Stimulated activated CD4-positive, alpha-beta T cell treated with anti-CD3 and anti-CD28 coated beads, Interleukin-2, amount 100 ng/mL, for 24 hours (primary cell): Measurements from ENCODE around the gene KIAA0825.

Experiments
- DNase-seq, 2 donors: peaks; one replicate each; pipeline ENCODE4 v3.0.0-alpha.2; 2020

The KIAA0825 gene

DNA sequence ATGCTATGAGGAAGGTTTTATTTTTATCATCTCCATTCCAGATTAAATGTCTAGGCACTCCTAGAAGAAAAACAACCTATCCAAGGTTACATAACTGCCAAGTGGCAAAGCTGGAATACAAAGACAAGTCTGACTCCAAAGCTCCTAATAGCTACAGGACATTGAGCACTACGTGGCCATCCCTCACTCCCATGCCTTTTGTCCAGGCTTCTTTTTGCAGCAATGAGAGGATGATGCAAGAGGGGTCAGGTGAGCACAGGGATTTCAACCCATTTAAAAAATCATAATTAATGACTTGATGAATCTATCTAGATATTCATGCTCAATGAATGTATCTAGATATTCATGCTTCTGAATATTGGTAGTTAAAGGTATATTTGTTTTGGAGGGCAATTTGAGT is 117.0 kb downstream of the KIAA0825 start:
- DNase-seq, result no peak

DNA sequence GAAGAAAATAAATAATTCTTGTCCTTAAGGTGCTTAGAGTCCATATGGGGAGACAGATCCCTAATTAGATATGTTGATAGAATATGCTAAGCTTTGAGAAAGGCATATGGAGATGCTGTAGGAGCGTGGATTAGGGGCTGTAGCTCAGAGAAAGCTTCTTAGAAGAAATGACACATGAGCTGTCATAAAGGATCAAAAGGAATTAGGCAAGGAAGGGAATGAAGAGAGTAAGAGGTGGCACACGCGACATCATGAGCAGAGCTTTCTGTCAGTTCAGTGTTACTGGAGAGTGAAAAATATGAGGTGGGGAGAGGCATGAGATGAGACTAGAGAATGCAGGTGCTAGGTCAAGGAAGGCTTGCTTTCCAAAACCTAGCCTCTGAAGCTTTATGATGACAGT is 118.6 kb downstream of the KIAA0825 start:
- DNase-seq, result no peak

DNA sequence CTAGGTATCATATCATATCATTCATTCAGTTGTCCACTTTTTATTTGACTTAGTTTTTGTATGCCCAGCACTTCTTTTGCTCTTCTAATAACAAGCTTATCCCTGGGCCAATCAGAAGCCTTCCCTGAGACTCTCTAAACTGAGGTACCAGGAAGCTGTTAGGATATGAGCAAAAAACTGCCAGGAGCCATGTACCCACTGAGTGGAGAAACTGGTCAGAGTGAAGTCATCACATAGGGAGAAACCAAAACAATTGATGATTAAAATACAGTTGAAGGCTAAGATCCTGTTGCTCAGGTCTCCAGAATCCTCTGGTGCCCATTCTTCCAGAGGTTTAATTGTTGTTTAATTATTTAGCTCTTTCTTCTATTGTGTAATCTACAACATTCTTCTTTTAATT is 120.2 kb downstream of the KIAA0825 start:
- no peak for DNase-seq

DNA sequence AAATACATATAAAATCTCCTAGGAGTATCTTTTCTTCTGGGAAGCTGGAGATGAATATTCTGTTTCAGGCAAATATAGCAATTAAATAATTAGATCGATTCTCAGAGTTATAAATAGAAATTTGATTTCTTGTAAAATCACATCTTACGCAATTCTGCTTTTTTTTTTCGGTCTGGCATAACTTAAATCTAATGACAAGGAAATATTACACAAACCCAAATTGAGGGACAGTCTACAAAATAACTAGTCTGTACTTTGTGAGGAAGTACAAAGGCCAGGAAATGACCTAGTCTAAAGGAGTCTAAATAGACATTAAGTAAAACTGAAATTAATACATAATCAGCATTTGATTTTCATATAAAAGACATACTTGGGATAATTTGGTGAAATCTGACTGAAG is 133.3 kb downstream of the KIAA0825 start:
- no peak for DNase-seq

DNA sequence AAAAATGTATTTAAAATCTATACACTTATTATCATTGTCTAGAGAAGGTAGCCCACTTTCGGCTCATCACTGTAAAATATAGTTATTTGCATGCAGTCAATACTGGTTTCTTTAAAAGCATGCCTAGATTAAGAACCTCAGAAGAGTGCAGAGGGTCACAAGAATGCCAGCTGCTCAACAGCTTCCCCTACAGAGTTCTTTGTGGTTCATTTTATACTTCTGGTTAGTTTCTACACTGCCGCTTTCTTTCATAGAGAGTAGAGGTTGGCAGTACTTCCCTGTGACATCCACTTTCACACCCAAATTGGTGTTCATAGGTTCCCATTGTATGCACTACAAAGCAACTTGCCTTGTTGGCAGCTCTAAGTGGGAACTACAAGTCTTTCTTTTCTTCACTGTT is 137.3 kb downstream of the KIAA0825 start:
- DNase-seq, result no peak

DNA sequence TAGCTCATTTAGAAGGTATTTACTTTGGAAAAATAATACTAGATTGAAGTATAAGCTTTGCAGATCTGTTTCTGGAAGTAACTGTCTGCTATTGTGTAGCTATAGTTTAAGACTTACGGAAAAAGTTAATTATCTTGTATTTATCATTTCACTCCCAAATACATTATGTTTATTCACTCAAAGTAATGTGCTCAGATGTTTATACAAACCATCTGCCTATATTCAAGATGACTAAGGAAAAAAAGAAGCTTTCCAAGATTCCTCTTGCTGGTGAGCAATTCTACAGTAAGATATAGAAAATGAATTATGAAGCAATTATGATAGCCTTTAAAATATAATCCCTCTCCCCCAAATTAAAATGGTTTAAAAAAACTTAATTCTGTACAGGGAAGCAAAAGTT is 137.9 kb downstream of the KIAA0825 start:
- no peak for DNase-seq

DNA sequence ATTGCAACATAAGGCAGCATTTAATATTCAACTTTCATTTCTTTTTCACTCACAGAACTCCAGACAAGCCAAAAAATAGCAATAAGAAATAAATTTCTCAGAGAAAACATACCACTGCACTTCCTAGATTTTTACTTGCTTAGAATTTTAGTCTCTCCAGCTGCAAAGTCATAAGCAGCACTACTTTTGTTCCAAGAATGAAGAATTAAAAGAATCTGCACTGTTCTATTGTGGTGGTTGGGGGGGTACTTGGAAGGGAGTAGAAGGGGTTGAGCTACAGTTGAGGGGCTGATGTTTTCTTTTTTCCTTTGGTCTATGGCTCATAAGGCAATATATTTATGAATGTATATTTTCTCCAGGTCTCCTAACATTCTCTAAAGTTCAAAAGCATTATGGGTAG is 144.5 kb downstream of the KIAA0825 start:
- no peak for DNase-seq

DNA sequence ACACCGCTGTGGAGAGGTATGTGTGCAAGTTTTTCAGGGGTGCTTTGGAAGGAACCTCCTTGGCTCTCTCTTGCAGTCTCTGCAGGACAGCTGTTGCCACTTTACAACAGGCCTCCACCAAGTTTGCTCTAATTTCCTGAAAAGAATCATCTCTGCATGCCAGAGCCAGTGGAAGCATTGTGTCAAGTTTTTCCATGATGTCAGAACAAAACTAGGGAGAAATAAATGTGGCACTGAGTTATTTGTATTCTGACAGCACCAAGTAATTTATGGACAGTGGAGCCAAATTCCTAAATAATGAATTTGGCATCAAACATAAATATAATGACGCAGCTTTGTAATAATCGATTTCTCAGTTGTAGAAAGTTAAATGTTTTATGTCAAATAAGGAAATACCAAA is 146.9 kb downstream of the KIAA0825 start:
- DNase-seq, result no peak

DNA sequence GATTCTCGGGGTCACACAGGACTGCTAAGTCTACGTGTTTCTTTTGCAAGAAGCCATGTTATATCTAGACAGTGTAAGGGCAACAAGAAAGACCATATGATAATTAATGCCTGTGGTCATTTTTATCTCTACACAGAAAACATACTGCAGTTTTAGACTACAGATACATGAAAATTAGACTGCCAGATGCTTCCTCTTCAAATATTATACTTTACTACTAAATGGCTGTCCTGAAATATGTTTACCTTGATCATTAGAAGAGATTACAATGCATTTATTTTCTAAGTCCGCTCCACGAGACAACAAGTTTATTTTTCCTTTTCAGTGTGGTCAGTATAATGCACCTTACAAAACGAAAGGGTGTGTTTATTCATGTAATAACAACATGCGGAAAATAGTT is 147.6 kb downstream of the KIAA0825 start:
- DNase-seq, result no peak

DNA sequence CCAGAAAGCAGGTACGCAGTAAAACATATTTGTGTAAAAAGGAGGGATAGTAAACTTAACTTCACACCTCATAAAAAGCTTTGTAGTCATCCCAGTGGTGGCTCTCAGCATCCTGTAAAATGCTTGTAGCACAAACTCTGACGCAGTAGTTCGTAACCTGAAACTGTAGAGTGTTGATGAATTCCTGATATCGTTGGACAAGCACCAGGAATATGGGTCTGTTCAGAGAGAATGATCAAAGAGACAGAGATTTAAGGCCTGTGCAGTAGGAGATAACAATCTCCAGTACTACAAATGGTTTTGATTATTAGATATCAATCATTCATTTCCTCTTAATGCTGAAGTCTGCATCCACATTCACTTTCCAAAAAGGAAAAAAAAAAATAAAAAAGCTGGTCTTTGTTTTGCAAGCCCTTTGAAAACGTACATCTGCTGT is 148.5 kb downstream of the KIAA0825 start:
- no peak for DNase-seq

DNA sequence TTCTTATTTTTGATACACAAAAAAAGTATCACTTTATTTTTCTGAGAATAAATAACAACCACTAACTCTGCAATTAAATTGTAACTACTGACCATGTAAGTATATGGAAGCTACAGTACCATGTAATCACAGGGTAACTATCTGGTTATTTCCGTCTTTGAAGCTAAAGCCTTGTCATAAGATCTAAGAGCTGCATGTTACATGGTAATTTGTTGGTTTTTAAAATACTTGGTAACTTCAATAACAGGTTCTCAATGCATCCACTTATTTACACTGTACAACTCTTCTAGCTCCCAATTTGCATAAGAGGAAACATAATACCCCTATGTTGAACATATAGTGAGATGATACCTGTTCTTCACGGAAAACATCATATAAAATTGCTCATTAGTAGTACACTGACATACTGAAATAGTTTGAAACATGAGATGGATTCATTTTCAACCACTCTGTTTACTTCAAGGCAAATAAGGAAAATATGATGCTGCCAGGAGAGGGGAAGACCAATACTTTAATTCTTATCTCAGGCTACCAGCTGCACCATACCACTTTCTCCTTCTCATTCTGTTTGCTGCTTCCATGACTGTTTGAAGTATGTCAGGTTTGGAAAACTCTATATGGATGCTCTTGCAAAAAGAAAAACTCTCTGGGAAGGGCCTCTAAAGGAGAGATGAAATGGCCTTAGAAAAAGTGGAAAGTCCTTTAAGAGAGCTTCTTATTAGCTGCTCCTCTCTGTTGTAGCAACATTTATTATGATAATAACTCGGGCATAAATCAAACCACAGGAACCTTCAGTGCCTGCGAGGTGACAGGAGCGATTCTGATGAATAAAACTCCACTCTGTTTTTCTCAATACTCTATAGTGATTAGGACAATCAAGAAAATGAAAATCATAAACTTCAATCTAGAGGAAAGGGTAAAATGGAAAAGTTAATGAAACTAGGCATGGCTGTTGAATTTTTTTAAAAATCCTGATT is 150.2 kb downstream of the KIAA0825 start:
- DNase-seq, result no peak

DNA sequence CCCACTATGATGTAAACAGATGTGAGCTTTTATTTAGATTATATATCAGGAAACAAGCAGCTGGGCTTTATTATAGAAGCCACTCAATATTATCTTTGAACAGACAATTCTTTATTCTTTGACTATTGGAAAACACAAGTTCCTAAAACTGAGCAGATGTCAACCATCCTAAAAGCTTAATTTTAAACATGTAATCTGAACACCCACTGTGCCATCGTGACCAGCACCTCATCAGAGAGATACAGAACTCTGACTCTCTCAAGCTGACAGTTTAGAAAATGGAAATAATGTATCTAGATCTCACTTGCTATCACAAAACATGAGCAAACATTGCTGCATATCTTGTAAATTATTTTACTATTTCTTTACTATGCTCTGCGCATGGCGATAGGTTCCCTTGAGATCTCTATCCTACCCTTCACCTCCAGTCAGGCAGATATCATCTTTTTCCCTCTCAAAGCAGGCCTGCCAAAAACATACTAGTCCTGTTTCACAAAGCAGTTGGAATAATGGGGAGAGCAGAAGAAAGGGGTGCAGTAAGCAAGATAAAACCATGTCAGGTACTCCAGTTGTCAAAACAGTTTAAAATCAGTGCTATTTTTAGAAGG is 151.0 kb downstream of the KIAA0825 start:
- no peak for DNase-seq

DNA sequence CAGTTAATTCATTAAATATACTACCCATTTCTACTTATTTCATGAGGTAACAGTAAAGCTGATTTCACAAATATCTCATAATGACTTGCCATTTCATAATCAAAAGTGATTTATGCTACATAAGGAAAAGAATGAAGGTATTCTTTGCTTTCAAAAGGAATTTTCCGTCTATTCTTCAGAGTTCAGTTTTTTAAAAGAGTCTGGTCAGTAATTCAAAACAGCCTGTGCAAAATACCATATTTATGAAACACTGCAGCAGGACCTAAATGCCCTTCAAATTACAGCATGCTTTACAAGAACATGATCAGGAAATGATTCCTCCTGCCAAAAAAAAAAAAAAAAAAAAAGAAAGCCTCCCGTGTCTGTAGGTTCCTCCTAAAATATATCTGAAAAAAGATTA is 154.7 kb downstream of the KIAA0825 start:
- DNase-seq, result no peak

DNA sequence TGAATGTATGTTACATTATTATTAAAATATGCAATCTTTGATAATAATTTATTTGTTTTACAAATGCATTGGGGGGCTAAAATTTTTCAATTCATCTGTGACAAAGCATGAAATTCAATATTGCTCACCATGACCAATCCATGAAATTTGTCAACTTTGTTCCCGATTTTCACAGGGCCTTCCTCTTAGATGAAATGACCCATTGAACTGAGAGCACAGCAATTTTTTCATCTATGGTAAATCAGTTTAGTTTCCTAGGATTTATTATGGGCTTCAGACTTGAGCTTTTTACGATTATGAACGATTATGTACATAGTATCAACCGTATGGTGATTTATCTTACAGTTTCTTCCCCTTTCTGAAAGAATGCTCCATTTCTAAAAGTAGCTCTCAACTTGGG is 157.3 kb downstream of the KIAA0825 start:
- no peak for DNase-seq

DNA sequence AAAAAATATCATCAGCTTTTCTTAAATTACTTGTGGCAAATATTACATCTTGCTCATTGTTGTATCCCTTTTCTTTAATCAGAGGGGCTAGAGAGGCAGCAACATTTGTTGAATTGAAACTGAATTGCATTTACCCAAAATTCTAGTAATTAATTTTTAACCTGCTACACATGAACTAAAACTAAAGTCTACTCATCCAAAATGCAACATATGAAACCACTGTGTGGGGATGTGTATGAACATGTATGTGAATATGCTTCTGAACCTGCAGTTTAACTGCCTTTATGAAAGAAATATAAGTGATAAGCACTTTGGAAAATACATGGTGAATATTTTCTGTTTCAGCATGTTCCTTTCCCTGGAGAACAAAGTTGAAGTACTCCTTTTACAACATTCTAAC is 158.5 kb downstream of the KIAA0825 start:
- DNase-seq, result no peak

DNA sequence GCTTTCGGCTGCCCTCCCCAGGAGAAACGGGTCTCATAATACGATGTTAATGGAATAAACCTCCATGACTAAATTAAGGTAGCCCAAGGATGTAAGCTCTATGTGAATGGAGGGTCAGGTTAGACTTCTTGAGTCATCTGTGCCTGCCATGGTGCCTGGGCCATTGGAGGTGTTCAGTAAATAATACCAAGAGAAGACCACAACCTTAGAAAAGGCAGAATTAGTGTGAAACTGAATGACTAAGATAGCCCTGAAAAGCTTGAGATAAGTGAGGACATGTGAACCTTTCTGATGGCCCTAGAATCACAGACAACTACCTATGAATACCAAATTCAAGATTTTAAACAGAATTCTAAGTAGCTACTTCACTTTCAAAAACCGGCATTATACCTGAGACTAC is 160.6 kb downstream of the KIAA0825 start:
- DNase-seq, result no peak

DNA sequence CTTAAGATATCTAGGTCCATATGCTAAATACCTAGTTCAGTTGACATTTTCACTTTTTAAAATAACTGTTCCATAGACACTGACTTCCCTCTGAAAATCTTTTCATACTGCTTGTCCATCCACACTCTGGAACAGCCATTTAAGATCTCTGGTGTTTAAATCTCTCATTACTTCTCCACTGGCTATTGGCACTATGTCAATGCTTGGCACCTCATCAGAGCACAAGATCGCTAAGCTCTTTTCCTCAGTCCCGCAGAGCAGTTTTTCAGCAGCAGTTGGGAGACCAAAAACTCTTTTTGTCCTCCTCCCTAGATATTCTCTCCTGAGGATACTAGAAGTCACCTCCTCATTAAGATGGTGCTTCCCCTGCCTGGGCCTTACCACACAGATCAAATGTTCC is 172.7 kb downstream of the KIAA0825 start:
- DNase-seq, result no peak

DNA sequence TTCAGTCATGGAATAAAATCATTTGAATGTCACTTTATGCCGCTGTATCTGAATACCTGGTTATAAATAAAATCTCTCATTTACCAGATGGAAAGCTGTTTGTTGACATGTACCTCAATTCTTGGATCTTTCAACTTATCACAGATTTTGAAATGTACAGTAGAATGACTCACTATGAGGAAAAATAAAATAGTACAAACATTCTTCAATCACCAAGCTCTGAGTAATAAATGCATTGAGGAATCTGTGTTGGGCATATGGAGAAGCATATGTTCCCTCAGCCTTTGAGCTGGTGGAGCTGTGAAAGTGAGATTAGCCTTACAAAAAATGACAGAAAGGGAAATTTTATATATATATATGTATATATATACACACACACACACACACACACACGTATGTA is 175.4 kb downstream of the KIAA0825 start:
- DNase-seq, result no peak

DNA sequence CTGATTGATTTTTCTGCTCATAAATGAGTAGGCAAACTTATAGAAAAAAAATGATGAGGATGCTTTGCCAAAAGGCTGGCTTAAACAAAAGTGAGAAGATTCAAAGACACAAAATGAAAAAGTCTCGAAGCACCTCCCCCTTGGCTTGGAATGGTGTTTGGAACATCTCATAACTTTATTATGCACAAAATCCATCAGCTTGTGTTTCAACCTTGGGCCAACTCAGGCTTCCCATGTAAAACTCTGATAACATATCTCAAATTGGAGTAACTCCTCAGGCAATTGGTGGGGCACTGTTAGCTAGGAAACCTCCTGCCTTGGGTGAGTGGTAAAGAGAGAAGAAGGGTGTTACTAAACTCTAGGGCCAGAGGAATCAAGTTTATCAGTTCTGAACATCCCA is 176.3 kb downstream of the KIAA0825 start:
- DNase-seq, result no peak

DNA sequence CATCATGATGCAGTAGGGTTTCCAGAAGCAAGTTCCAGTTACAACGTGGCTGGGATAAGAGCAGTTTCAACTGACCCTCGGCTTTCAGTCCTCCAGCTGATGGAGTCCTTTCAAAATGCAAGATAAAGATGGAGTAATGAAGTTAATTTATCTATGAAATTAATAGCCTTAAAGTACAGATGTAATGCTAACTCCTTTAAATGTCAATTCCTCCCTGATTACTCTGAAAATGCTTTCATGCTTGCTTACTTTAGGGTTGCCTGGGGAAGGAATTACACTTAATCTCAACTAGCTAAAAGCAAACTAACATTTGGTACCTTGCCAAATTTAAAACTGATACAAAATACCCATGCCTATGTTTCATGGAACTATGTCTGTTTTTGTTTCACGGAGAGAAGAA is 178.4 kb downstream of the KIAA0825 start:
- no peak for DNase-seq

DNA sequence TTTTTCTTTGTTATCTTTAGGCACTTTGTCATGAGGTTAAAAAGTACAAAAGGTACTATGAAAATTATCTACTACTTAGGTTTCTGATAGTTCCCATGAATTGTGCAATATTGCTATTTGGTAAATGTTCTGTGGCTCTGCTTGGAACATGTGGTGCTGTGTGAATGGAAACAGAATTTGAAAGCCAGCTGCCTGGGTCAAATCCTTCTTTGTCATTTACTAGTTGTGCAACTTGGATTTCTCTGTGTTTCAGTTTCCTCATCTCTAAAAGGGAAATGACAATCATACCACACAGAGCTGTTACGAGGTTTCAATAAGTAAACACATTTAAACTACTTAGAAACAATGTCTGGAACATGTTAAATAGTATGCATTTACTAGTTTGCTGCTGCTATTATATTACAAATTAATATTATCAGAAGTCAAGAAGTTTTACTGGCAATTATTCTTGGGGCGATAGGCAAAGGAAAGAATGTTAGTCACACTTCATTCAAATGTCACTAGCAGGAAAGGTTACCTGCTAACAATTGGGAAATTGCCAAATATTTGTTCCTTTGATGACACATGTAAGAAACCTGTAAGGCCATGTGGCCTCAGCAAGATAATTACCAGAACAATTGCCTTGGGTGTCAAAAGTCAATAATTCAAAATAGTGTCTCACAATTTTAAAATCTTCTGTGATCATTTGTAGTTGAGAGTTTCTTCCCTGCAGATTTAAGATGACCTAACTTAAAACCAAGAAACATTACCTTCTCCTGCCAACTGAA is 184.8 kb downstream of the KIAA0825 start:
- DNase-seq, result no peak

DNA sequence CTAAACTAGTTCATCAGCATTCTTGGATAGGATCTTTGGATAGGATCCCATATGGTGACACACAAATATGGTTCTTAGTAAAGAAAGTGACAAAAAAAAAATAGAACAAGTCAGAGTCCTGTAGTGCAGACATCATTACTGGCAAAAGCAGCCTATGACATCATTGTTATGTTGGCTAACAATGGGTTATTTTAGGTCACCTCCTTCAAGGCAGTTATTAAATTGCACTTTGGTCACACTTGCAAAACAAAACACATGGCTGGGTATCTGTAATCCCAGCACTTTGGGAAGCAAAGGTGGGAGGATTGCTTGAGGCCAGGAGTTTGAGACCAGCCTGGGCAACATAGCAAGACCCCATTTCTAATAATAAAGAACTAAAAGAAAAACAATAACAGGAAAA is 185.9 kb downstream of the KIAA0825 start:
- DNase-seq, result no peak

DNA sequence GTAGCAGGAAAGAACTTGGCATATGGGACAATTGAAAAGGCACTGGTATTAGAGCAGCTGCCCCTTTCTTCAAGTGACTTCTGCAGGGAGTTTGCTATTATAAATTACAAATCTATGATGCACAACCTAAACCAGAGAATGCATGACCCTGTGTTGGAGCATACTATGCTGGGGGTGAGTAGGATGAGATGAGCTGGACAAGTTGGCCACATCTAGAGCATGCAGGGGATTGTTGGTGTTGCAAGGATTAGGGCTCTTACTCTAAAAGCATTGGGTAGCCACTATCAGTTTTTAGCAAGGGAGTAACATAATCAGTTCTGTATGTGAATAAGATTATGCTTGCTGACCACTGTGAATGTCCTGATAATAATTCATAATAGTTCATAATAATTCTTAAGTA is 186.7 kb downstream of the KIAA0825 start:
- no peak for DNase-seq

DNA sequence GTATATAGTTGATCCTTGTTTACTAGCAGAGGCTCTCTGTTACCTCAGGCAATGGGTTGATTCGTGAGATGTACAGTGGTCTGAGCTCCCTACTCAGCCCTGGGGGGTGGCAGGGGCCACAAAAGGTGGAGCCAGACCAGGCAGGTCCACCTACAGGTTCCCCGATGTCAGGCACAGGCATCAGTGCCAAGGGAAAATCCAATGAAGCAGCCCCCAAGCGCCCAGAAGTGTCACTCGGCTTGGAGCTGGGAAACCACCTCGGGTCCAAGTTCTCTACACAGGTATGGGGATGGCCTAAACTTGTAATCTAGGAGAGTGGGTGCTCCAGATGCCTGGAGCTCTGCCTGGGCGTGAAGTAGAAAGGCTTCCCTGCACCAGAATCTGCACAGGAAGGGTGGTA is 188.8 kb downstream of the KIAA0825 start:
- DNase-seq, result no peak
